ENCODE data around the gene GLDC.
A peak's percentile ranks its signal among the peaks of the same experiment; 100 is the strongest.
"Not testable (repeated sequence)": the region's sequence is repeated elsewhere in the genome, so short reads cannot be mapped to it uniquely, and the experiment has no call there.

The GLDC gene

DNA sequence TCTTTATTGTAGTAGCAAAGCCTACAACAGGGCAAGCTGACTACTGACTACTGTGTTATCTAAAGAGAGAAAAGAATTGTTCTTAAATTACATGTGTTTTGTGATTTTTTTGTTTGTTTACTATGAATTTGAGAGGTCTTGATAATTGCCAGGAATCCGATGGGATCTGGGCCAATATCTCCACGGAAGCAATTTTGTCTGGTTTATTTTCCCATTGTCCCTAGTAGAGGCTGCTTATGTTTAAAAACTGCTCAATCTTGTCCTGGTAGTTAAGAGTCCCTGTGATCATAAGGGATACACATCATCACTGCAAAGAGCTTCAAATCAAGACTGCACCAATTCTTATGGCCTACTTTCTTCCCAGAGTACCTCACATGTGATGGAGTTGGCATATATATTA, 94.4 kb downstream of the GLDC start:
- DNase-seq (ENCODE audit: low spot score in 2 of 2): no peak
- Mint-ChIP-seq H3K4me1 (no peaks in the 10 kb centered on the region), H3K27me3 (no peaks in the 10 kb centered on the region), H3K27ac (ENCODE audit: low read depth) (no peak overlapping the region), H3K9me3 (no peaks in the 10 kb centered on the region), H3K36me3 (ENCODE audit: insufficient read depth) (no peaks in the 10 kb centered on the region), H3K4me3 (no peak overlapping the region)
- ATAC-seq (replicated peaks; ENCODE audit: extremely low read depth, poor library complexity, severe bottlenecking): no peak

DNA sequence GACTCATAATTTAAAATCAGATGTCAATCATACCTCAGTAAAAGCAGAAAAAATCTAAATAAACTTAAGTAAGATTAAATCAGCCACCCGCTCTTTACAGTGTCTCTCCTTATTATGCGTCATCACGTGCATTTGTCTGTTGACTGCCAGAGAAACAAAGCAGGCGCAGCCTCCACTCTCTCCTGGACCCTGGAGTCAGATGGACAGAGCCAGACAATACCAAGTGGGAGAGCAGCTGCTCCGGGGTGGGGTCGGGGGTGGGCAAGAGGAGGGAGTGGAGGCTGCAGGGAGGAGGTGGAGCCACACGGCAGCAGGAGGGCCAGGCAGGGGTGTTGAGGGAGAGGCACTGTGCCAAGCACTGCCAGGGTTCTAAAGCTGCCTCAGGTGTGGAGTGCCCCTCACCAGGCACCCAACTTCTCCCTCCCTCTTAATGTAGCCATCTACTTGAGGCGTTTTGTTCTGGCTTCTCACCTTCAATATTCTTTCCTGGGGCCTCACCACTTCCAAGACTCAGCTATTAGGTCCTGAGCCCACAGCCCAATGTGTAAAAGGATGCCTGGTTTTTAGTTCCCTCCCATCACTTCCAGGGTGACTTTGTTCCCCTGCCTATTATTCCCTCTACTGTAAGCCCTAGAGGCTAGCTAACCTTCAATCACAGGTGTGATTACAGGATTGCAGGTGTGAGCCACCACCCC, 96.3 kb downstream of the GLDC start:
- DNase-seq (ENCODE audit: low spot score in 2 of 2): no peak
- Mint-ChIP-seq H3K27me3 (peaks cover under 1% of the 10 kb centered on the region), H3K27ac (ENCODE audit: low read depth) (no peak overlapping the region), H3K4me3 (no peak overlapping the region), H3K9me3 (no peaks in the 10 kb centered on the region), H3K4me1 (no peaks in the 10 kb centered on the region), H3K36me3 (ENCODE audit: insufficient read depth) (no peaks in the 10 kb centered on the region)
- ATAC-seq (replicated peaks; ENCODE audit: extremely low read depth, poor library complexity, severe bottlenecking): no peak

DNA sequence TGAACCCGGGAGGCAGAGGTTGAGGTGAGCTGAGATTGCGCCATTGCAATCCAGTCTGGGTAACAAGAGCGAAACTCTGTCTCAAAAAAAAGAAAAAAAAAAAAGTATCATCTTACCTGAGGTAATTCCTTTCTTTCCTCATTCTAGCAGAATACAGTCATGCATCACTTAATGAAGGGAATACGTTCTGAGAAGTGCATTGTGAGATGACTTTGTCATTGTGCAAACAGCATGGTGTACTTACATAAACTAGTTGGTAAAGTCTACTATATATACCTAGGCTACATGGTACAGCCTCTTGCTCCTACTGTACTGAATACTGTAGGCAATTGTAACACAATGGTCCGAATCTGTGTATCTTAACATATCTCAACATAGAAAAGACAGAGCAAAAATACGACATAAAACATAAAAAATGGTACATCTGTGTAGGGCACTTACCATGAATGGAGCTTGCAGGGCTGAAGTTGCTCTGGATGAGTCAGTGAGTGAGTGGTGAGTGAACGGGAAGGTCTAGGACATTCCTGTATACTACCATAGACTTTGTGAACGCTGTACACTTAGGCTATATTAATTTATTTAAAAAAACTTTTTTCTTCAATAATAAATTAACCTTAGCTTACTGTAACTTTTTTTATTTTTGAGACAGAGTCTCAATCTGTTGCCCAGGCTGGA, 100.4 kb downstream of the GLDC start:
- peaks cover 20% of the 10 kb centered on the region for H3K27me3 Mint-ChIP-seq
- no peak for DNase-seq (ENCODE audit: low spot score in 2 of 2)

DNA sequence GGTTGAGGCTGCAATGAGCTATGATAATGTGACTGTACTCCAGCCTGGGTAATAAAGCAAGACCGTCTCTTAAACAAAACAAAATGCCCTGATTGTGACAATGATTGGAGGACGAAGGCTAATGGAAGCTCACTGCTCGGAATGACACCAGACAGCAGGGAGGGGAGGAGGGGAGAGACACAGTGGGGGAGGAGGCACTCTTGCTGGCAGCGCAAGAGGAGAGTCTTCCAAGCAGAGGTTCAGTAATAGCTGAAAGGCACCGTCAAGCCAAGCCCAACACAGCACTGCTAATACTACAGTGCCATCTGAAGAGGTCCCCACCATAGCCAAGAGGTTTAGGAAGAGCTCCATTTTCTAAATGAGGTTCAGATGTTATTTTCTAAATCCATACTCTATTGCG, 102.3 kb downstream of the GLDC start:
- no peaks in the 10 kb centered on the region for H3K9me3 Mint-ChIP-seq

More for the DNA sequence above, 100.4 kb downstream of the GLDC start:
- no peak for ATAC-seq (replicated peaks; ENCODE audit: extremely low read depth, poor library complexity, severe bottlenecking)
- H3K4me1 Mint-ChIP-seq: no peaks in the 10 kb centered on the region
- H3K27ac Mint-ChIP-seq (ENCODE audit: low read depth): no peak overlapping the region
- no peaks in the 10 kb centered on the region for H3K9me3 Mint-ChIP-seq
- no peak overlapping the region for H3K4me3 Mint-ChIP-seq
- H3K36me3 Mint-ChIP-seq (ENCODE audit: insufficient read depth): no peaks in the 10 kb centered on the region

DNA sequence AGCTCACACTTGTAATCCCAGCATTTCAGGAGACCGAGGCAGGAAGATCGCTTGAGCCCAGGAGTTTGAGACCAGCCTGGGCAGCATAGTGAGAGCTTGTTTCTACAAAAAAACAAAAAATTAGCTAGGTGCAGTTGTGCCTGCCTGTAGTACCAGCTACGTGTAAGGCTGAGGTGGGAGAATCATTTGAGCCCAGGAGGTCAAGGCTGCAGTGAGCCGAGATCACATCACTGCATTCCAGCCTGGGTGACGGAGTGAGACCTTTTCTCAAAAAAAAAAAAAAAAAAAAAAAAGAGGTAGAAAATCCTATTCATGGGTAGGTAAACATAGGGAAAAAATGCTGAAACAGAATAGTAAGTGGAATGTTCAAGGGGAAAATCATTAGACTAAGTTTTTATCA, 102.9 kb downstream of the GLDC start:
- not testable (repeated sequence) for DNase-seq (ENCODE audit: low spot score in 2 of 2); H3K36me3 Mint-ChIP-seq (ENCODE audit: insufficient read depth); H3K9me3 Mint-ChIP-seq; H3K4me1 Mint-ChIP-seq; H3K4me3 Mint-ChIP-seq; ATAC-seq (replicated peaks; ENCODE audit: extremely low read depth, poor library complexity, severe bottlenecking); H3K27ac Mint-ChIP-seq (ENCODE audit: low read depth)
- peaks cover 20% of the 10 kb centered on the region for H3K27me3 Mint-ChIP-seq

More for the DNA sequence above, 102.3 kb downstream of the GLDC start:
- no peak for ATAC-seq (replicated peaks; ENCODE audit: extremely low read depth, poor library complexity, severe bottlenecking)
- Mint-ChIP-seq H3K27me3 (peaks cover 20% of the 10 kb centered on the region), H3K36me3 (ENCODE audit: insufficient read depth) (peaks cover 3% of the 10 kb centered on the region), H3K4me1 (no peaks in the 10 kb centered on the region), H3K4me3 (no peak overlapping the region), H3K27ac (ENCODE audit: low read depth) (no peak overlapping the region)
- no peak for DNase-seq (ENCODE audit: low spot score in 2 of 2)

DNA sequence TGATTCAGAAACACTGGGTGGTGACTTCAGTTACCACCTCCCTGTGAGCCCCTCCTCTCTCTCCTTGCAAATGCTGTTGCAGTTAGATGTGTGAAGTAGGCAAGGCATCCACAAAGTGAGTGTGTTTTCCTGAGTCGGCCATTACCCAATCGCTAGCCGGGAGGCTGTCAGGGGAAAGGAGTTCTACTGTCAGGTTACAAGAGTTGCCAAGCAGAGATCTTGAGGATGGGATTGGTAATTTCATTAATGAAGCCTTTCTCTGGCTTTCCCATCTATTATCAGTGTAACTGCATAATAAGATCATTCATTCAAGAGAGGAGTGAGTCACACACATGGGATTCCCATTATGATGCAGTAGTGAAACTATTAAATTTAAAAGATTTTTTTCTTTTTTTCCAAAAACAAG, 106.9 kb downstream of the GLDC start:
- Mint-ChIP-seq H3K9me3 (no peaks in the 10 kb centered on the region), H3K4me3 (no peak overlapping the region), H3K4me1 (no peaks in the 10 kb centered on the region), H3K36me3 (ENCODE audit: insufficient read depth) (peaks cover 5% of the 10 kb centered on the region), H3K27ac (ENCODE audit: low read depth) (no peak overlapping the region), H3K27me3 (peaks cover 32% of the 10 kb centered on the region)
- ATAC-seq (replicated peaks; ENCODE audit: extremely low read depth, poor library complexity, severe bottlenecking) (no peak), DNase-seq (ENCODE audit: low spot score in 2 of 2) (no peak)

DNA sequence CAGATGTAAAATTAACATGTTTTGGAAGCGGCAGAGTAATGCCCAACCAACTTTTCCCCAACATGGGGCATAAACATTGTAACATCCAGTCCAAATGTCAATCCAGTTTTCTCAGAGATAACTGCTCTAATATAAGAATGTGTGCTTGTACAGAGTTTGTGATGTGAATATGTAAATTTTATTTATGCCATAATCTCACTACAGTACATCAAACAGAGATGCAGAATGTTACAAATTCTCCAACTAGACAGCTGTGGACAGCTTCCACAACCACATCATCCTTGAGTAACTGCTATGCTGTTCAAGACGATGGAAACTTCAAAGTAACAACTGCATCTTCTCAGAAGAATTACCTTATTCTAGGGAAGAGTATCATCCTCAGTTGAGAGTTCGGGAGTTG, 109.9 kb downstream of the GLDC start:
- peaks cover 5% of the 10 kb centered on the region for H3K36me3 Mint-ChIP-seq (ENCODE audit: insufficient read depth)
- no peak overlapping the region for H3K27ac Mint-ChIP-seq (ENCODE audit: low read depth)
- no peak overlapping the region for H3K4me3 Mint-ChIP-seq
- ATAC-seq (replicated peaks; ENCODE audit: extremely low read depth, poor library complexity, severe bottlenecking) (no peak), DNase-seq (ENCODE audit: low spot score in 2 of 2) (no peak)
- H3K9me3 Mint-ChIP-seq: no peaks in the 10 kb centered on the region
- H3K4me1 Mint-ChIP-seq: no peaks in the 10 kb centered on the region
- peaks cover 26% of the 10 kb centered on the region for H3K27me3 Mint-ChIP-seq

DNA sequence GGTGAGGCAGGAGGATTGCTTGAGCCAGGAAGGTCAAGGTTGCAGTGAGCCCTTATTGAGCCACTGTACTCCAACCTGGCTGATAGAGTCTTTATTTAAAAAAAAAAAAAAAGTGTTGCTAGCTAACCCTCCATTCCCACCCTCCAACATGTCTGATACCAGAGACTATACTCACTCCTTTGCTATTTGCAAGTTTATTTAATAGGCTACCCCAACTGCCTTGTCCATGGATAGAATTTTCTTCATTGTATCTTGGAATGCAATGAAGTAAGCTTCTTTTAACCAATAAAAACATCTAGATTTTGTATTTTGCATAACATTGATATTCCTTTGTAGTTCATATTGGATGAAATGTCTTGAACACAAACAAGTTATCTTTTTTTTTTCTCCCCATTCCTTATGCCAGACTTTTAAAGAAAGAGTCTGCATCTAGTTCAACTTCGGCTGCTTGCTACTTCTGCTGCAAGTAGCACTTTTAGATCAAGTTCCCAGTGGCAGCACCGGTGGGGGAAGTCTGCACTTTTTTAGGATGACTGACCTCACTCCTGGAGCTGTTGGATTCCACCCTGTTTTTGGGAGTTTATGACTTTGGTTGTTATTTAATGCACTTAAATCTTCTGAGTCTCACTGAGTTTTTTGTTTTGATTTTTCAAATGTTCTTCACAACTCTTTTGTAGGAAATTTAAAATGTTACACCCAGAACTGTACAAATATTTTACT, 120.0 kb downstream of the GLDC start:
- no peak for ATAC-seq (replicated peaks; ENCODE audit: extremely low read depth, poor library complexity, severe bottlenecking)
- H3K4me3 Mint-ChIP-seq: no peak overlapping the region
- H3K4me1 Mint-ChIP-seq: no peaks in the 10 kb centered on the region
- peaks cover 5% of the 10 kb centered on the region for H3K9me3 Mint-ChIP-seq
- no peak for DNase-seq (ENCODE audit: low spot score in 2 of 2)
- no peak overlapping the region for H3K27ac Mint-ChIP-seq (ENCODE audit: low read depth)
- H3K27me3 Mint-ChIP-seq: no peaks in the 10 kb centered on the region
- H3K36me3 Mint-ChIP-seq (ENCODE audit: insufficient read depth): peaks cover 6% of the 10 kb centered on the region

DNA sequence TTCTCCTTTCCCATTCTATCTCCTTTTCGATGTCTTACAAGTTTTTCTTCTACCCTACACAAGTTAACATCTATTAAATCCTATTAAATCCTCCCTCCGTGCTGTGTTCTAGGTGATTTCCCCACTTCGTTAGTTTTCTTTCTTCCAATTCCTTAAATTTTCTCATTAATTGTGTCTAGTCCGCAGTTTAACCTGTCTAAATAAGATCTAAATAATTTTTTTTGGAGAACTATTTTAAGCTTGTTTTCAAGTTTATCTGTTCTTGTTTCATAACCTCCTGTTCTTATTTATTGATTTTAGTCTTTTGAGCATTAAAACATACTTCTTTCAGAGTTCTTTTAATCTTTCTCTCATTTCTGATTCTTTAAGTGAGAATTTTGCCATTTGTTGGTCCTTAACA, 123.3 kb downstream of the GLDC start:
- no peak for ATAC-seq (replicated peaks; ENCODE audit: extremely low read depth, poor library complexity, severe bottlenecking)
- H3K36me3 Mint-ChIP-seq (ENCODE audit: insufficient read depth): peaks cover 11% of the 10 kb centered on the region
- H3K4me3 Mint-ChIP-seq: no peak overlapping the region
- H3K9me3 Mint-ChIP-seq: peaks cover 5% of the 10 kb centered on the region
- no peaks in the 10 kb centered on the region for H3K4me1 Mint-ChIP-seq
- no peaks in the 10 kb centered on the region for H3K27me3 Mint-ChIP-seq
- no peak for DNase-seq (ENCODE audit: low spot score in 2 of 2)
- no peak overlapping the region for H3K27ac Mint-ChIP-seq (ENCODE audit: low read depth)

DNA sequence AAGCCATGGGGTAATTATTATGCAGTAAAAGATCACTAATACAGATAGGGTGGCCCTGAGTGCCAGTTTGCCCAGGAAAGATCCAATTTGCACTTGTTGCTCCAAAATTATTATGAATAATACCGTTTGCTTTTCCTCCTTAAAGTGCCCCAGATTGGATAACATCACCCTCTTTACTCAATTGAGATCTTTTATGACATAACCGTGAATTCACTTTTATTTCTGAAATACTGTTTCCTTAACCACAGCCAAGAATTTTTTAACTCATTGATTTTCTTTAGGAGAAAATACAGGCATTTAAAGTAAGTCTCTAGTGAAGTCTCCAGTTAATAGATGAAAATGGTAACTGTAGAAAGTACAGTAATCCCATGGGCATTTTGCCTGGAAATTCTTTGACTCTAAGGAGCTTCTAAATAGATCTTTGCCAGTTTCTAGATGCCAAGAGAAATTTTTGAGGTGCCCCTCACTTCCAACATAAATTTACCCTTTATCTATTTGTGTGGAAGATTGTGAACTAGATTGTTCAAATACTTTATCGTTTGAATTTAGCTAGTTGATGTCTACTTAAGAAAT, 133.4 kb downstream of the GLDC start:
- Mint-ChIP-seq H3K27me3 (no peaks in the 10 kb centered on the region), H3K36me3 (ENCODE audit: insufficient read depth) (peaks cover 8% of the 10 kb centered on the region), H3K9me3 (no peaks in the 10 kb centered on the region), H3K27ac (ENCODE audit: low read depth) (peak overlapping the region; percentile 19), H3K4me3 (no peak overlapping the region), H3K4me1 (peaks cover 11% of the 10 kb centered on the region)
- DNase-seq (ENCODE audit: low spot score in 2 of 2) (no peak), ATAC-seq (replicated peaks; ENCODE audit: extremely low read depth, poor library complexity, severe bottlenecking) (no peak)

DNA sequence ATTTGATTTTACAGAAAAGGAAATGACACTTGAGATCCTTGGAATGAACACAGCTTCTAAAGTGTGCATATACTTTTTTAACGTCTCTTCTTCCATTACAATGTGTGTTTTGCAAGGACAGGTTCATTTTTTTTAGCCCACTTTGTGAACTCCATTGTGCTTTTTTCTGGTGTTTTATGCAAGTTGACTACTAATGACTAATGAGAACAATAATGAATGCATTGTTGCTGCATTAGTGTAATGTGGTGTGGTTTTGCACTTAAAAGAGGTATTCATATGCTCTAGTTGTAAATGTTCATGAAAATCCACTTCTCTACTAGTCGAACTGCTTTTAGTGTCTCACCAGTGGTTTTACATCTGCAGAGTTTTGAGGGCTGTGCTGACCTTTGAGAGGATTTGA, 139.0 kb downstream of the GLDC start:
- ATAC-seq (replicated peaks; ENCODE audit: extremely low read depth, poor library complexity, severe bottlenecking): no peak
- Mint-ChIP-seq H3K4me3 (no peak overlapping the region), H3K36me3 (ENCODE audit: insufficient read depth) (peaks cover 40% of the 10 kb centered on the region)

DNA sequence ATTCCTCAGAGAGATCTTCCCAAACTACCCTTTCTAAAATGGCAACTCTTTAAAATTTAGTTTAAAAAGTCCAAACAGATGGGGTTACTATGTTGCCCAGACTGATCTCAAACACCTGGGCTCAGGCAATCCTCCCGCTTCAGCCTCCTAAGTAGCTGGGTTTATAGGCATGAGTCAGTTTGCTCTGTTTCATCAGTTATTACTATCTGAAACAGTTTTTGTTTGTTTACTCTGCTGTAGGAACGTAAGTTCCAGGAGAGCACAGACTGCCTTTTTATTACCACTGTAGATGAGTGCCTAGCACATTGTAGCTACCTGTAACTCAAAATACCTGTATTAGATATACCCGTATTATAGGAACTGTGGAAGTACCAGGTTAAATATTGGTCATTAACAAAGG, 143.1 kb downstream of the GLDC start:
- Mint-ChIP-seq H3K36me3 (ENCODE audit: insufficient read depth) (peaks cover 53% of the 10 kb centered on the region), H3K4me1 (no peaks in the 10 kb centered on the region), H3K9me3 (no peaks in the 10 kb centered on the region), H3K4me3 (no peak overlapping the region), H3K27me3 (no peaks in the 10 kb centered on the region), H3K27ac (ENCODE audit: low read depth) (peak overlapping the region; percentile 77)
- ATAC-seq (replicated peaks; ENCODE audit: extremely low read depth, poor library complexity, severe bottlenecking) (no peak), DNase-seq (ENCODE audit: low spot score in 2 of 2) (no peak)

More for the DNA sequence above, 139.0 kb downstream of the GLDC start:
- Mint-ChIP-seq H3K27ac (ENCODE audit: low read depth) (no peak overlapping the region), H3K4me1 (peaks cover 5% of the 10 kb centered on the region), H3K9me3 (no peaks in the 10 kb centered on the region), H3K27me3 (no peaks in the 10 kb centered on the region)
- no peak for DNase-seq (ENCODE audit: low spot score in 2 of 2)

All from central memory CD8-positive, alpha-beta T cell (primary cell).